ENCODE results near the gene PLEKHF1.

GRCh38 chr19:29663861-29664752 lies 1.2 kb upstream of the PLEKHF1 start:
- TF ChIP-seq CTCF (IDR thresholded peaks at IDR 0.05; ENCODE audit: borderline replicate concordance, extremely low read depth, low read length, poor library complexity, severe bottlenecking) (no peak), EZH2 (IDR thresholded peaks at IDR 0.05; ENCODE audit: borderline replicate concordance, low read depth, low read length, severe bottlenecking) (no peak)

Measured in DND-41 (cell line).